ENCODE measurements around the gene PLGRKT.

Gene PLGRKT

DNA sequence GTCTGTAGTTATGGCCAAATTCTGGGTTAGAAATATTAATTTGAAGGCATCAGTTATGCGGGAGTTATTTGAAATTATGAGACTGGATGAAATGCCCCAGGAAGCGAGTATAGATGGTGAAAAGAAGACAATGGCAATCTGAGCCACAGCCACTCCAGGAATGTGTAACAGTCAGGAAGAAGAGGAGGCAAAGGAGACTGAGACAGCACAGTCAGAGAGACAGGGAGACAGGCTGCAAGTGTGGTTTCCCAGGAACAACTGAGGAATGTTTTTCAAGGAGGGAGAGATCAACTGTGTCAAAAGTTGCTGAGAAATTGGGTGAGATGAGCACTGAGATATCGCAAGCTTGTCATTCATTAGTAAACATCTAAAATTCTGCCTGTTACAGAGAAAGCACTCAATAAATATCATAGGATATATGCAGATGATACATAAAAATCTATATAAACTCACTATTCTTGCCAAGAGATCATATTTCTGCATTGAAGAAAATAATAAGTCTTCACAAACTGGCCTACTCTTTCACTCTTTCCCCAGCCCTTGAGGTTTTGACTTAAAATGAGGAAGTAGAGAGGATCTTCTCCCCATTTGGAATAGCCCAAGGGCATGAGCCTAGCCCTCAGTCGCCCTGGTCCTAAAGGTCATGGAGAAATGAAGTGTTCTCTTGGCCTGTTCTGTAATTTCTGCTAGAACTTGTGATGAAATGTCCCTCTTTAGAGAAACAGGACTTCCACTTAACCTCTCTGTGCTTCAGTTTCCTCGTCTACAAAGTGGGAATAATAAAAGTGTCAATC, 49.5 kb downstream of the PLGRKT start:
- no peak for DNase-seq (ENCODE audit: low read depth, low spot score)
- CTCF ChIA-PET, result interaction anchor here (1.2 kb wide), 1 partner anchor 202 kb away, joined by 3 read pairs; no protein-coding TSS in a partner anchor
- POLR2A ChIA-PET, result no interaction called here
- TF ChIP-seq CTCF (IDR thresholded peaks at IDR 0.05; ENCODE audit: insufficient read depth, low read length, missing control alignments), result no peak
- H3K4me3 ChIP-seq (ENCODE audit: low read depth, low read length), result no peak overlapping the region

- DNase-seq (ENCODE audit: low read depth, low spot score), result no peak
- POLR2A ChIA-PET, result no interaction called here
- CTCF ChIA-PET, result interaction anchor here (0.9 to 1.8 kb wide), 3 partner anchors 198 to 216 kb away, joined by 3 to 4 read pairs (median 4); no protein-coding TSS in a partner anchor
- TF ChIP-seq CTCF (IDR thresholded peaks at IDR 0.05; ENCODE audit: insufficient read depth, low read length, missing control alignments), result no peak
- H3K4me3 ChIP-seq (ENCODE audit: low read depth, low read length), result no peak overlapping the region
These were observed 53.3 kb downstream of the PLGRKT start for GRCh38 chr9:5384436-5384835.

DNA sequence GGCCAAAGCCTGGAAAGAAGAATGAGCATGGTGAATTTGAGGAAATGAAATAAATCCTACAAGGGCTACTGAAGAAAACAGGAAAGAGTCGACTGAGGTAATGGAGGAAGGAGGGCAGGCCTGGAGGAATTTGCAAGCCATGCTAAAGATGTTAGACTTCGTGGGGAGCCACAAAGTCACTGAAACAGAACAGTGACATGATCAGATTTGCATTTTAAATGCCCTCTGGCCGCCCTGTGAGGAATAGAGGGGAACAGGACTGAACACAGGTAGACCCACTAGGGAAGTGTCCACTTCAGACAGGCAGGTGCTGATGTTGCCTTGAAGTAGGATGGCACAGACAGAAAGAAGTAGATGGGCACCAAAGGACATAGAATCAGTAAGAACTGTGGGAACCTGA, 55.2 kb downstream of the PLGRKT start:
- no peak overlapping the region for H3K4me3 ChIP-seq (ENCODE audit: low read depth, low read length)
- no peak for DNase-seq (ENCODE audit: low read depth, low spot score)
- ChIA-PET POLR2A (no interaction called here), CTCF (no interaction called here)
- no peak for TF ChIP-seq CTCF (IDR thresholded peaks at IDR 0.05; ENCODE audit: insufficient read depth, low read length, missing control alignments)

DNA sequence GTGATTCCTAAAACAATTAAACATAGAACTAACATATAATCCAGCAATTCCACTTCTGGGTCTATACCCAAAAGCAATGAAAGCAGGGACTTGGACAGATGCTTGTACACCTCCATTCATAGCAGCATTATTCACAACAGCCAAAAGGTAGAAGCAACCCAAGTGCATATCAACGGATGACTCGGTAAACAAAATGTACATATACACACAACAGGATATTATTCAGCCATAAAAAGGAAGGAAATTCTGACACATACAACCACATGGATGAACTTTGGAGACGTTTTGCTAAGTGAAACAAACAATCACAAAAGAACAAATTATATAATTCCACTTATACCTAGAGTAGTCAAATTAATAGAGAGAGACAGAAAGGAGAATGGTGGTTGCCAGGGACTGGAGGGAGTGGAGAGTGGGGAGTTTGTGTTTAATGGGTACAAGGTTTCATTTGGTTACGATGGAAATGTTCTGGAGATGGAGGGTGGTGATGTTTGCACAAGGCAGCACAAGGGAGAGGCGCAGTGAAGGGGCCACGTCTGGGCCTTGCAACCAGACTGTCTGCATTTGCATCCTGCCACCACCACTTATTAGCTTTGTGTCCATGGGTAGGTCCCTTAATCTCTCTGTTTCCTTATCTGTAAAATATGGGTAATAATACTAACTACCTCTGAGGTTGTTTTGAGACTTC, 61.8 kb downstream of the PLGRKT start:
- no peak overlapping the region for H3K4me3 ChIP-seq (ENCODE audit: low read depth, low read length)
- POLR2A ChIA-PET, result no interaction called here
- TF ChIP-seq CTCF (IDR thresholded peaks at IDR 0.05; ENCODE audit: insufficient read depth, low read length, missing control alignments), result no peak
- CTCF ChIA-PET, result no interaction called here
- DNase-seq (ENCODE audit: low read depth, low spot score), result no peak

GRCh38 chr9:5375091-5375490, 62.6 kb downstream of the PLGRKT start:
- H3K4me3 ChIP-seq (ENCODE audit: low read depth, low read length), result no peak overlapping the region
- DNase-seq (ENCODE audit: low read depth, low spot score), result no peak
- POLR2A ChIA-PET, result no interaction called here
- no peak for TF ChIP-seq CTCF (IDR thresholded peaks at IDR 0.05; ENCODE audit: insufficient read depth, low read length, missing control alignments)
- CTCF ChIA-PET, result no interaction called here

DNA sequence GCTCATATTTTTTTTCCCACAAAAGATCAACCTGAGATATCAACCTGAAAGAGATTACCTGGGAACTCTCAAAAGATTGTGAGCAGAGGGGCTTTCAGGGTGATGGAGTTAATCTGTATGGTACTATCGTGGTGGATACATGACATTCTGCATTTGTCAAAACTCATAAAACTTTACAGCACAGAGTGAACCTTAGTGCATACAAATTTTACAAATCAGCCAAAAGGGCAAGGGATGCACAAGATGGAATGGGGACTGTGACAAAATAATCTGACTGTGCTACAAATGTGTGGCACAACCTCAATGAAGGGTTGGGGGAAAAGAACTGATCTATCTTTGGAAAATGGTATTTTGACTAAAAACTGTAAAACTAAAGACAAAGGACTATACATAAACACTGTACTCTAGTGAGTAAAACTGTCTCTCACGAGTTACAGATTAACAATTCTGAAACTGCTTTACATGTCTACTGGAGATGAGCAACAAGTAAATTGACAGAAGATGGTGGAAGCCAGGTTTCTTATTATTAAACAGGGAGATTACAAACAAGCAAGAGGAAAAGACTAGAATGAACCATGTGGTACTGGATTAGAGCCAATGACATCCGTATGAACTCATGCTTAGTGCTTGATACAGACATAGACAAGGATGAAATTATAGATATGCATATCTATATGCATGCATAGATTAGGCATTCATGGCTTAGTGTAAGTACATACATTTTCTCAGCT, 73.3 kb downstream of the PLGRKT start:
- no peak for DNase-seq (ENCODE audit: low read depth, low spot score)
- no peak overlapping the region for H3K4me3 ChIP-seq (ENCODE audit: low read depth, low read length)
- ChIA-PET POLR2A (no interaction called here), CTCF (no interaction called here)
- TF ChIP-seq CTCF (IDR thresholded peaks at IDR 0.05; ENCODE audit: insufficient read depth, low read length, missing control alignments), result no peak

Measured in AG04449 (cell line).